RPMI7951 (cell line): ENCODE measurements around the gene BCL2. TPM values are rescaled to one million over a fixed set of nuclear protein-coding genes. Genes with fewer than 3 reads are reported as not detected.
"Not testable (repeated sequence)": the region's sequence is repeated elsewhere in the genome, so short reads cannot be mapped to it uniquely, and the experiment has no call there.

Source experiments
- DNase-seq: peaks from one replicate; pipeline ENCODE4 v3.0.0-alpha.2; 2012; ENCODE audit warnings: low read depth
- total RNA-seq: library from RNA; depleted of rRNA; stranded (reverse); fragments of >200 nt; shearing (Covaris generic); gene quantifications from 2 replicates; pipeline ENCODE4 v1.2.3, GENCODE V29; 2014; rRNA removed

BCL2 gene
- total RNA-seq: 0.84 and 1.4 TPM in 2 replicates

DNA sequence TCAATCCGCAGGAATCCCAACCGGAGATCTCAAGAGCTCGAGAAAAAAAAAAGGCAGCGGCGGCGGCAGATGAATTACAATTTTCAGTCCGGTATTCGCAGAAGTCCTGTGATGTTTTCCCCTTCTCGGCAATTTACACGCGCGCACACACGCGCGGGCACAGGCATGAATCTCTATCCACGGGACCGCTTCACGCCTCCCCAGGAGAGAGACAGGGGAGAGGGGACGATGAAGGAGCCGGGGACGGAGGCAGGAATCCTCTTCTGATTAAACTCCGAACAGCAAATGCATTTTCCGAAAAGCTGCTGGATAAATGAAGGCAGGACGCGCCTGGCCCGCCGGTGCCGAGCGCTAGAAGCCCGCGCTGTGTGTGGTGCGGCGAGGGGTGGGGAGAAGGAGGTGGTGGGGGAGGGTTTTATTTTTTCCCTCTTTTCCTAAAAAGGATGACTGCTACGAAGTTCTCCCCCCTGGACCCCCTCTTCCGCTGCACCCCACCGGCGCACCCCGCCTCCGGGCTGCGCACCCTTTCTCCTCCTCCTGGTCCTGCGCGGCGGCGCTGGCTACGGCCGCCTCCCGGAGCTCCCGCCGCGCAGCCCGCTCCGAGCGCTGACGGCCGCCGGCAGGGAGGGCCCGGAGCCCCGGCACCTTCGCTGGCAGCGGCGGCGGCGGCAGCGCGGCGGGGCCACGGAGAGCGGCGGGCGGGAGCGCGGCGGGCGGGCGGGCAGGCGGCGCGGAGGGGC is at the start of gene BCL2:
Gene BCL2, minus strand, starts transcription at position 387 of the 740 bp plus-strand sequence.
- peak; percentile 35 for DNase-seq

GRCh38 chr18:63368611-63369010 is 49.0 kb upstream of the BCL2 start:
- no peak for DNase-seq

DNA sequence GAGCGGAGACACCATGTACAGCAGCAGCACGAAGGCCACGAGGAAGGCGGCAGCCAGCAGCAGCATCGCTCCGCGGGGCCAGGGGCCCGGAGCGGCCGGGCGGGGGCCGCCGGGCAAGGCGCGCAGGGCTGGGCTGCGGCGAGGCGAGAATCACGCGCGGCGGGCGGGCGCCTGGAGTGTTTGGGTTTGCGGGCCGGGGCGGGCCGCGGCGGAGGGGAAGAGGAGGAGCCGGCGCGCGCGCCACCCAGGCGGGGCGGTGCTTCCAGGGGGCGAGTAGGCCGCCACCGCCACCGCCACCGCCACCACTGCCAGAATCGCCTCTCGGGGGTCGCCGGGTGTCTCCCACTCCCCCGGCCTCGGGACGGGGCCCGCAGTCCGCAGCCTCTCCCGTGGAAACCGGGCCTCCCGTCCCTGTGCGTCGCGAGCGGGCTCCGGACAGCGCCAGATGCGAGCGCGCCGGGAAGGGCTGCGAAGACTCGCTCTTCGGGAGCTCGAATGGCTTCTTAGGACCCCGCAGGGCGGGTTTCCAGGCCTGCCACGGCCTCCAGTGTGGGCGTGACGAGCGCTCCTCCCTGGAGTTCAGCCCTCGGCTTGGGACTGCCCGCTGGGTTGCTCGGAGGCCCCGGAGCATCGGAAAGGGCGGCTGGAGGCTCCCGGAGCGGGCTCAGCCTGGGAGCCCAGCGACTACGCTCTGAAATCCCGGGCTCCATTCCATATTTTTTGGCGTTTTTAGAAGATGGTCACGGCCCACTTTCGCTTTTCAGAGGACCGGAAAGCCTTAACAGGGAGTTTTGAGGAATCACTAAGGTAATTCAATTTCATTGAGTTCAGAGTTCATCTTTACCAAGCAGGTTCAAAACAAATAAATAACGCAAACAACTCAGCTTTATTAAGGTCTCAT is 47.7 kb upstream of the BCL2 start, which contains the start of gene KDSR:
Gene KDSR, minus strand, starts transcription at position 154 of the 901 bp plus-strand sequence. Its CDS starts 88 bp downstream, at position 66.
- DNase-seq: peak; percentile 98

DNA sequence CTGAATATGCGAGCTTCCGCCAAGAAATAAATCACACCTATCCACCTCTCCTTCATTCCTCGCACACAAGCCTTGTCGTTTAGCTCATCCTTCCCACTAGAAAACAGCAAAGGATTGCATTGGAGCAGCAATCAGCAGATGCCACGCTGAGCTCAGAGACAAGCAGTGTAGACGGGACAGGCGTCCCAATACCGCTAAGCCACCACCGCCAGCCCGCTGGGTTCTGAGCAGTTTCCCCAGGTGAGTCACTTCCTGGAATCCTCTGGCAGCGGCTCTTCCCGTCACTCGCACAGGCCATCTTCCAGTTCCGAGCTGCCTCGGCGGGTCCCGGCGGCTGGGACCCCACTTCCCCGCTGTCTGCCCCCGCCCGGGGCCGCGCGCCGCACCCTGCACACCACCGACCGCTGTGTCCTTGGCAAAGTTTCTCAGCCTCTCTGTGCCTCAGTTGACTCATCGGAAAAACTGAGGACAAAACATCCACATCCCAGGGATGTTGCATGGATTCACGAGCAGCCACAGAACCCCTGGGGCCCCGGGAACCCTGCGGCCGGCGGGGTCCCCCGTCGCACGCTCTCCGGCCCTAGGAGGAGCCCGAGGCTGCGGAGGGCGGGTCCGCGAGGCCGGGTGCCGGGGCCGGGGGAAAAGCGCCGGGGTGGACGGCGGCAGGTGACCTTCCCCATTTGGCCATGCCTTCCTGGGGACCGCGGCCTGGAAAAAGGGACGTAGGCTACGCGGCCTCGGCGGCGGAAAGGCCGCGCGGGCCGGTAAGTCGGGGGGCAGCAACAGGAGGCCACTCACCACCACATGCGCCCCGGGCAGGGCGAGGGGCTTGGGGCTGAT is 46.9 kb upstream of the BCL2 start:
- DNase-seq: peak; percentile 74

DNA sequence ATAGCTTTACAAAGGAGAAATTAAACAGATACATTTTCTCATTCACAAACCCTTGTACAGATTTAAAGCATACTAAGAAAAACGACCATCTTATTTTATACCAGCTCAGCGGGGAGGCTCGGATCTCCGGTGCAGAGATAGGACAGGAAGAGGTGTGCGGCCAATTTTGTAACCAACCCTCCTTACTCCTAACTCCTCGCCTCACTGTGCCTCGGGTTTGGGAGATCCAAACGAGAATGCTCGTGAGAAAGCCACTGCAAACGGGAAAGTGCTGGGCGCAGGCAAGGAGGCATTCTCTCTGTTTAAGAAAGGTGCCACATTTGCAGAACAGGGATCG is 46.3 kb upstream of the BCL2 start:
- DNase-seq: peak; percentile 10

GRCh38 chr18:63363951-63364350 is 44.4 kb upstream of the BCL2 start:
- DNase-seq: no peak

- not testable (repeated sequence) for DNase-seq
These were observed 43.9 kb upstream of the BCL2 start for GRCh38 chr18:63363420-63363819.

- no peak for DNase-seq
These were observed 36.8 kb upstream of the BCL2 start for GRCh38 chr18:63356272-63356896.

DNA sequence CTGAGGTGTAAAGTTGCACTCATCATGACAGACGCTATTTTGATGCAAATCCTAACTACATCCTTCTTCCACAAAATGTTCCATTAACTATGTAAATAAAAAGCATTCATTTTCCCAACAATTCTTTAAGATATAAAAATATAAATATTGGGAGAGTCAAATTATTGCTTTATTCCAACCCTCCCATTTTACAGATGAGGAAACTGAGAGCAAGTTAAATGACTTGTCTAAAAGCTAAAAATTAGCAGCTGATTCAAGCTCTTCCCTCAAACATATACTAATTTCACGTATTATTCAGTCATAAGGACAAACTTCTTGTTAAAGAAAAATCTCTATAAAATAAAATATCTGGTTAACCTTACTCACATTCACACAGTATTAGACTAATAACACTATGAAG is 30.7 kb upstream of the BCL2 start:
- no peak for DNase-seq

DNA sequence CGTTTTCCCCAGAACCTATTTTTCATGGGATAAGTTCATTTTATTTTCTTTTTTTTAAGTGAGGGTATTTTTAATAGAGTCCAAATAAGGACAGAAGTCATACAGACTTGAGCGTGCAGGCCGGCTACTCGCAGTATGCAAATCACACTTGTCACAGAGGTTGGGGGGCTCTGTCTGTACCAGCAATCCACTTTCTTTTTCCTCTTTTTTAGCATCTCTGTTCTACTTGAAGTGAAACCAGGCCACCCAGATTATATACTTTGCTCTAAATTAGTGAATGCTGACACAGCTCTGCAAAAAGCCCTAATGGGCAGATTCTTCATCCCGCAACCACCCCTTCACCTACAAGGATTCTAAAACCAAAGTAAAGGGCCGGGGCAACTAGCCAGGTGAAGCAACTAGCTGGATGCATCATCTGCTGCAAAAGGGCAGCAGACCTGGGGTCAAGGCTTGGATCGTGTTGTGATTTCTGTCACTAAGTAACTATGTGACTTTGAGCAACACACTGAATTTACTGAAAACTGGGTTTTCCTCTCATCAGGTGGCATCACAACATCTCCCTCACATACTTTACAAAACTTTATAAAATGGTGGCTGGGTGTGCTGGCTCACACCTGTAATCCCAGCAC is 29.1 kb upstream of the BCL2 start:
- DNase-seq: no peak

DNA sequence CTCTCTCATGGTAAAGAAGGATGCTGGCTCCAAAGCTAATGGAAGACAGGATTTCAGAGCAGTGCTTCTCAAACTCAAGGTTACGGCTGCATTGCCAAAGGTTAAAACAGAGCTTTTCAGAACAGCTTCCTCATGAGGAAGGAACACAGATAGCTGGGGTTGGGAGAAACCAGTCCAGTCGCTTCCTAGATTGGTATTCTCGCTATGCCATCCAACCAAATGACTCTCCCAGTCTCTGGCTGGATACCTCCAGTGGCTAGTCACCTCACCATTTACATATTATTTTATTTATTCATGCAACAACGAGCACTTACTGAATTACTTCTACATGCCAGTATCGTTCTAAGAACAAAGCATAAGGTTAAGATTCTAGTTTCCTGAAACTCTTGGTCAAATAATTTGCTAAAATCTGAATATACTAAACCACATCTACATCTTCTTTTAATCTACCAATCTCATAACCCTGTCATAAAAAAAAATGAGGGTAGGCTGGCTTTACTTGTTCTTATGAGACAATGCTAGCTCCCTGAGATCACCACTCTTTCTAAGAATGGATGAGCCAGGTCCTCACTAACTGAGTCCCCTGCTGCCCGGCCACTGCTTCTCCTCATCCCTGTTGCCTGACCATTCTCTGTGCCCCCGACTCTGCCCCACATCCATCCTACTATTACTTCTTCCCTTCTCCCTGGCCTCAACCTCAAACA is 27.1 kb upstream of the BCL2 start:
- DNase-seq: no peak

GRCh38 chr18:63346031-63346430 is 26.5 kb upstream of the BCL2 start:
- DNase-seq: no peak

DNA sequence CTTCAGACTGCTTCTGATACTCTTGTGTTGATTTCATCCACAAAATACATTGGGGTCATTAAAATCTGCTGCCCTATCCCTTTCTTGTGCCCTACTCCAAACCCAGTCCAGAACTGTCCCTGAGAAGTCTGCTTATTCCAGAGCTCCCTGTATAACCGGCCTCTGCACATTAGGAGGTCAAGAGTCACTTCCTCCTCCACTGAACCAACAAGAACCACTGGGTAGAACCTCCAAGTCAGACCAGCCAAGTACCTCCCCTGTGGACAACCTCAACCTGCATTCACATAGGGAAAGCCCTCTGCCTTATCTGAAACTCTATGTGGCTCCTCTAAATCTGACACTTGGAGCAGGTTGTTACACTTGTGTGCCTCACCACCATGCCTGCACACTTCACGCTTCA is 25.3 kb upstream of the BCL2 start:
- DNase-seq: no peak

GRCh38 chr18:63344263-63344662 is 24.7 kb upstream of the BCL2 start:
- no peak for DNase-seq

- DNase-seq: peak; percentile 11
These were observed 22.6 kb upstream of the BCL2 start for GRCh38 chr18:63342206-63342605.

GRCh38 chr18:63339920-63340484 is 20.4 kb upstream of the BCL2 start:
- DNase-seq: peak; percentile 14

DNA sequence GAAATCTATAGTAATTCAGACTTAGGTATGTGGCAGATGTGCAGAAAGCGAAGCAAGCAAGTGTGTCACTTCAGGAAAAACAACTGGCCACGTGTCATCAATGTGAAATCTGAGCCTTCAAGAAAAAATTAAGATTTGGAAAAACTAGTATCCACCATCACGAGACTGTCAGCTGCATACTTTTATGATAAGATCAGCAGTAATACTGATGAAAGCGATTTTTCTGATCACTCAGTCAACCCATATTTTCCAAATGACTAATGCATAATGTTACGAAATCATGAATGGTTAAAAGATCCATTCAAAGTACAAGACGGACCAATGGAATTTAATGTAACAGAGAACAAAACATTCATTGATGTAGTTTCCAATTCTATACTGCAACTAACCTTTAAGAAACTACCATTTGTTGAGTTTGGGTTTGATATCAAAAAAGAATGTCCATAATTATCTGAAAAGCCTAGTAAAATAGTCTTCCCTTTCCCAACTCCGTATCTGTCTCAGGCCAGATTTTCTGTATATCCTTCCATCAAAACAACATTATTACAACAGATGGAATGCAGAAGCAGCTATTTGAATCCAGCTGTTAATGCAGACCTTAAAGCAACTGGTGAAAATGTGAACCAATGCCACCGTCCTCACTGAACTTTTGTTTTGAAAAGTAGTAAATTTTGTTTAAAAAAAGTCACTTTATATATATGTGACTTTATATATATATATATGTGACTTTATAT is 17.0 kb upstream of the BCL2 start:
- DNase-seq: peak; percentile 78

- DNase-seq: no peak
These were observed 11.5 kb upstream of the BCL2 start for GRCh38 chr18:63331105-63331504.

DNA sequence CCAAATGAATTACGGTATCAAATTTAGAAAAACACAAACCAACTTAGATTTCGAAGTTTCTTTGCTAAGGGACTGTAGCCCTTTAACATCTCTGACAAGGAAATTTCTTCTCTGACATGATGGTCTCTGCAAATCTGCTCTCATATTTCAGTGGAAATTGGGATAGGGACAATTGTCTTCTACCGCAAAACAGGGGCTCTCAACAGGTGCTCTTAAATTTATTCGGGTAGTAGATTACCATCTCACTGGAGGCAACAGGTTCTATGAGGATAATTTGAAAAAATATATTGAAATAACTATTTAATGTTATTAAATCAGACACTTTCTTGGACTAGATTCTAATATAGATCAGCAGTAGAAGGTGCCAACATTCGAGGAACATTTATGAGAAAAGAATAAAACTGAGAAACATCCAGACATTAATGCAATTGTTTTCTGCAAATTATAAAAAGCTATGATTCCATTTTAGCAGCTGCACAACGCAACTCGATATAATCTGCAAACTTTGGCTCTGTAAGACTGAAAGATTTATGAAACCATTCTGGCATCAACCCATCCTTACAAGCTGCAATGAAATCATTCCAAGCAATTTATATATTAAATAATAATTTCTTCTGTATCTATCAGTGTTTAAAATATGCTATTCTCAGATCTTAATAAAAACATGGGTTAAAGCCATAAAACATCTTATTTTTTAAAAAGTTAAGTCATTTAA is 10.0 kb upstream of the BCL2 start:
- DNase-seq: no peak
